ENCODE measurements around the gene SPPL2B.
"Not testable (repeated sequence)": the region's sequence is repeated elsewhere in the genome, so short reads cannot be mapped to it uniquely, and the experiment has no call there.

Gene SPPL2B

DNA sequence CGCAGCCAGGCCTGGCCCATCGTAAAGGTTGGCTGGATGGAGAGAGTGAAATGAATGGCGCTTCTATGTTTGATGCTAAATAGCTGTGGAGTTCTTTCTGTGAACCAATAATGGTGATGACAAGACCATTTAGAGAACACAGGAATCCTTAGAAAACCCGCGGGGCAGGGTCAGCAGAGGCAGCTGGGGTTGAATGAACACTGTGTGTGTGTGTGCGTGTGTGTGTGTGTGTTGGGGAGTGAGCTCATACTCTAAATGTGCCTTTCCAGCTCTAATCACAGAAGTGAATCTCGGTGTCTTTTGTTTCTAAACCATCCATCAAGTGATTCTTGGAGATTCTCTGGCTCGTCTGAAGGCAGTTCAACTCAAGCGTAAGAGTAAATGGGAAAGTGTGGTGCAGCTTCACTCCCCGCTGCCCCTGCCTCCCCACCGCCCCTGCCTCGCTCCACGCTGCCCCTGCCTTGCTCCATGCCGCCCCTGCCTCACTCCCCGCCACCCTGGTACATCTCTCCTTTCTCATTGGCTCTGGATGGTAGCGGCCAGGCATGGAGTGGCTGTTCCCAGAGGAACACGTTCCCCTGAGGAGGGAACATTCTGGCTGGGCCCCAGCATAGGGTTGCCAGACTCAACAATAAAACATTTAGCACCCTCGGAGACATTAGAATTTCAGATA lies 52.8 kb downstream of the SPPL2B start:
- no peak for DNase-seq (ENCODE audit: low read depth)

GRCh38 chr19:2382530-2383222 lies 54.2 kb downstream of the SPPL2B start:
- DNase-seq (ENCODE audit: low read depth), result no peak

- DNase-seq (ENCODE audit: low read depth), result no peak
Measured at GRCh38 chr19:2385053-2385721, 56.7 kb downstream of the SPPL2B start.

DNA sequence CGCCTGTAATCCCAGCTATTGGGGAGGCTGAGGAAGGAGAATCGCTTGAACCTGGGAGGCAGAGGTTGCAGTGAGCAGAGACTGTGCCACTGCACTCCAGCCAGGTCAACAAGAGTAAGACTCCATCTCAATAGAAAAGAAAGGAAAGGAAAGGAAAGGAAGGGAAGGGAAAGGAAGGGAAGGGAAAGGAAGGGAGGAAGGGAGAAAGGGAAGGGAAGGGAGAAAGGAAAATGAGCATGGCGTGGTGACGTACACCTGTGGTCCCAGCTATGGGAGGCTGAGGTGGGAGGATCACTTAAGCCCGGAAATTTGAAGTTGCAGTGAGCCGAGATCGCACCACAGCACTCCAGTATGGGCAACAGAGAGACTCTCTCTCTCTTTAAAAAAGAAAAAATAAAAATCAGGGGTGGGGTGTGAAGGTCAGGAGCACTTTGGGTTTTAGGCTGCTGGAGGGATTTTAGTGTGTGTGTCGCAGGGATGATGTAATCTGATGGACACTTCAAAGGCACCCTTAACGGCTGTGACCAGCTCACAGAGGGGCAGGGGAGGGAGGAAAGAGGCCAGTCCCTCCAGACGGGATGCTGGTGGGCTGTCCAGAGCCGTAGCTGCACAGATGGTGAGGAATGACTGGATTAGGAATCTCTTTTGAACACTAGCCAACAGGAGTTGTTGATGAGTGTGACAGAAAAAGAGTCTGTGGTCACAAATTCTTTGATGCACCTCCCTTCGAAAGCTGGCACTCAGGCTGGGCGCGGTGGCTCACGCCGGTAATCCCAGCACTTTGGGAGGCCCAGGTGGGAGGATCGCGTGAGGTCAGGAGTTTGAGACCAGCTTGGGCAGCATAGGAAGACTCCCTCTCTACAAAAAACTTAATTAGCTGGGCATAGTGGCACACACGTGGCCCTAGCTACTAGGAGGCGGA lies 59.1 kb downstream of the SPPL2B start:
- DNase-seq (ENCODE audit: low read depth), result no peak

- DNase-seq (ENCODE audit: low read depth), result no peak
Measured at GRCh38 chr19:2389594-2389993, 61.1 kb downstream of the SPPL2B start.

DNA sequence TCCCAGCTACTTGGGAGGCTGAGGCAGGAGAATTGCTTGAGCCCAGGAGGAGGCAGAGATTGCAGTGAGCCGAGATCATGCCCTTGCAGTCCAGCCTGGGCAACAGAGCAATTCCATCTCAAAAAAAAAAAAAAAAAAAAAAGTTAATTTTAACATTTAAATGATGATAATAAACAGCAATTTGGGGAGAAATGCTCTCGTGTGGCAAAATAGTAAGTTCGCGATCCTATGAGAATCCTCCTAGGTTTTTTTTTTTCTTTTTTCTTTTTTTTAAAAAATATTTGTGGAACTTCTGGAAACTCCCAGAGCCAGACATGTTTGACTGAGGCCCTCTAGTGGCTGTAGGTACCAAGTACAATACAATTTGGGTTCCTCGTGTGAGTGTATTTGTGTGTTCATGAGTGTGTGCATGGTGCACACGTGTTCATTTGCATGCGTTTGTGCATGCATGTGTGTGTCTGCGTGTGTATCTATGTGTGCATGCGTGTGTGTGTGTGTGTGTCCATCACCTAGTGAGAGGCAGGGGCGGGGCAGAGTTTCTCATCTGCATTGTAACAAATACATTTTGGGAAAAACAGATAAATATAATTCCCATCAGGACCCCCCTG lies 62.7 kb downstream of the SPPL2B start:
- DNase-seq (ENCODE audit: low read depth), result no peak

DNA sequence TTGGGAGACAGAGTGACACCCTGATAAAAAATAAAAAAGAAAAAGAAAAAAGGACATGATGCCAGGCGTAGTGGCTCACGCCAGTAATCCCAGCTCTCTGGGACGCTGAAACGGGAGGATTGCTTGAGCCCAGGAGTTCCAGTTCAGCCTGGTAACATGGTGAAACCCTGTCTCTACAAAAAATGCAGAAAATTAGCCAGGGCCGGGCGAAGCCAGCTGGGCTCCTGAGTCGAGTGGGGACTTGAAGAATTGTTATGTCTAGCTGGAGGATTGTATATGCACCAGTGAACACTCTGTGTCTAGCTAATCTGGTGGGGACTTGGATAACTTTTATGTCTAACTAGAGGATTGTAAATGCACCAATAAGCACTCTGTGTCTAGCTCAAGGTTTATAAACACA lies 63.9 kb downstream of the SPPL2B start:
- no peak for DNase-seq (ENCODE audit: low read depth)

GRCh38 chr19:2392899-2393298 lies 64.4 kb downstream of the SPPL2B start:
- not testable (repeated sequence) for DNase-seq (ENCODE audit: low read depth)

- no peak for DNase-seq (ENCODE audit: low read depth)
Measured at GRCh38 chr19:2394054-2394441, 65.6 kb downstream of the SPPL2B start.

DNA sequence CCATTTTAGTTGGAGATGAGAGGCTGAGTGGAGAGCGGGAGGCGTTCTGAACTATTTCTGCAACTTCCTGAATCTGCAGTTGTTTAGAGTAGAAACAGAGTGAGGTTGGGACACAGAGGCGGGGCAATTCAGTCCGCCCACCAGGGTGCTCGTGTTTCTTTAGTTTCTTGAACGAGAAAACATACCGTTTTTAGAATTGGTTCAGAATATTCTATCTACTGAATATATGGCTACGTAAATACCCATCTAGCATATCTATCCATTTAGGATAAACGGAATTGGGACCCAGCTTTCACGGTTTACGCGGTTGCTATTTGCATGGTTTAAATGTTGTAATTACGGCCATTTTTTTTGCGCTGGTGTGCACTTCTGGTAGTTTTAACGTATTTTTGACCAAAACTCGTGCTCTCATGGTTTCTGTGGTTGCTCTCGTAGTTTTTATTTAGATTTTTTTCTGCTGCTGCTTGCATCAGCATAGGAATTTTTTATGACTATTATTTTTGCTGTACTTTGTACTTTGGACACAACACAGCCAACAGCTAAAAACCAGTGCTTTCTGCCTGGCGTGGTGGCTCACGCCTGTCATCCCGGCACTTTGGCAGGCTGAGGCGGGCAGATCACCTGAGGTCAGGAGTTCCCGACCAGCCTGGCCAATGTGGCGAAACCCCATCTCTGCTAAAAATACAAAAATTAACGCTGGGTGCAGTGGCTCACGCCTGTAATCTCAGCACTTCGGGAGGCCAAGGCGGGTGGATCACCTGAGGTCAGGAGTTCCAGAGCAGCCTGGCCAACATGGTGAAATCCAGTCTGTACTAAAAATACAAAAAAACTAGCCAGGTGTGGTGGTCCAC lies 66.2 kb downstream of the SPPL2B start:
- DNase-seq (ENCODE audit: low read depth), result no peak

DNA sequence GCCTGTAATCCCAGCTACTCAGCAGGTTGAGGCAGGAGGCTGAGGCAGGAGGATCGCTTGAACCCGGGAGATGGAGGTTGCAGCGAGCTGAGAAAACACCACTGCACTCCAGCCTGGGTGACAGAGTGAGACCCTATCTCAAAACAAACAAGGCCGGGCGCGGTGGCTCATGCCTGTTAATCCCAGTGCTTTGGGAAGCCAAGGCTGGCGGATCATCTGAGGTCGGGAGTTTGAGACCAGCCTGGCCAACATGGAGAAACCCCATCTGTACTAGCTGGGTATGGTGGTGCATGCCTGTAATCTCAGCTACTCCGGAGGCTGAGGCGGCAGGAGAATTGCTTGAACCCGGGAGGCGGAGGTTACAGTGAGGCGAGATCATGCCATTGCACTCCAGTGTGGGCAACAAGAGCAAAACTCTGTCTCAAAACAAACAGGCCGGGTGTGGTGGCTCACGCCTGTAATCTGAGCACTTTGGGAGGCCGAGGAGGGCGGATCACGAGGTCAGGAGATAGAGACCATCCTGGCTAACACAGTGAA lies 66.9 kb downstream of the SPPL2B start:
- DNase-seq (ENCODE audit: low read depth), result not testable (repeated sequence)

GRCh38 chr19:2397173-2397572 lies 68.7 kb downstream of the SPPL2B start:
- DNase-seq (ENCODE audit: low read depth), result not testable (repeated sequence)

DNA sequence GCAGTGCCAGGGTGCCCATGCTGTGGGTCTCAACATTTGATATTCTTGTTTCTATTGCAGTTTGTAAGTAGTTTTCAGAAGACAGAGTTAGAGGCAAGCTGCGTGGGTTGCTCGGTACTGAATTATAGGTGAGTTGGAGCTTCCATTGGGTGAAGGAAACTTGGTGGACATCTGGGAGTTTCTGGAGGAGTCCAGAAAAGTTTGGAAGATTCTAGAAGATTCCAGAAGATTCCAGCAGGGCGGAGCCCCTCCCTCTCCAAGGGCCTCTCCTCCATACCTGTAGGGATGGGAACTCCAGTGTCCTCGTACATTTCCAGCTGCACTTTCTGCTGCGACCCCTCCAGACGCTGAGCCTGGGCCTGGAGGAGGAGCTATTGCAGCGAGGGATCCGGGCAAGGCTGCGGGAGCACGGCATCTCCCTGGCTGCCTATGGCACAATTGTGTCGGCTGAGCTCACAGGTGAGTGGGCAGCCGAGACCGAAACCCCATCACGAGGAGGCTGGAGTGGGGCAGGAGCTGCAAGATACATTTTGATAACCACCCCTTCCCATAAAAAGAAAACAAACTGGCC lies 70.3 kb downstream of the SPPL2B start:
- DNase-seq (ENCODE audit: low read depth), result no peak

DNA sequence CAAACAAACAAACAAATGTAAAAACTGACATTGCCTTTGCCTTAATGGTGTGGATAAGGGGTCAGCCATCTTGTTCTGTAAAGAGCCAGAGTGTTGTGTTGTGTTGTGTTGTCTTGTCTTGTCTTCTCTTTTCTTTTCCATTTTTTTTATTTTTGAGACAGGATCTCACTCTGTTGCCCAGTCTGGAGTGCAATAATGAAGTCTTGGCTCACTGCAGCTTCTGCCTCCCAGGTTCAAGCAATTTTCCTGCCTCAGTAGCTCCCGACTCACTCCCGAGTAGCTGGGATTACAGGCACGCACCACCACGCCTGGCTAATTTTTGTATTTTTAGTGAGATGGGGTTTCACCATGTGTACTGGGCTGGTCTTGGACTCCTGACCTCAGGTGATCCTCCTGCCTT lies 71.1 kb downstream of the SPPL2B start:
- no peak for DNase-seq (ENCODE audit: low read depth)

Data from activated gamma-delta T cell treated with anti-CD3 and anti-CD28 coated beads, Interleukin-2, amount 50 U/mL, for 16 hours (primary cell).